Coronary artery (tissue), 2 donors: ENCODE data around the gene FANCI.

Source experiments
- DNase-seq: peaks from one replicate; pipeline ENCODE4 v3.0.0-alpha.2; 2017; ENCODE audit warnings: low spot score
- H3K27ac ChIP-seq, 2 donors: fragments of 200-600 bp; sonication (generic); one replicate each; pipeline ENCODE4 v1.5.1; 2016 to 2019
- H3K4me3 ChIP-seq: fragments of 200-600 bp; sonication (generic); 2 replicates; pipeline ENCODE4 v1.5.1; 2016; ENCODE audit warnings: mild to moderate bottlenecking, moderate library complexity
- TF ChIP-seq, protein P1 (sequence below): fragments of 200-600 bp; sonication (generic); IDR thresholded peaks from one replicate; pipeline ENCODE4 v1.5.1; 2019; ENCODE audit warnings: antibody characterized with exemption

Gene FANCI

DNA sequence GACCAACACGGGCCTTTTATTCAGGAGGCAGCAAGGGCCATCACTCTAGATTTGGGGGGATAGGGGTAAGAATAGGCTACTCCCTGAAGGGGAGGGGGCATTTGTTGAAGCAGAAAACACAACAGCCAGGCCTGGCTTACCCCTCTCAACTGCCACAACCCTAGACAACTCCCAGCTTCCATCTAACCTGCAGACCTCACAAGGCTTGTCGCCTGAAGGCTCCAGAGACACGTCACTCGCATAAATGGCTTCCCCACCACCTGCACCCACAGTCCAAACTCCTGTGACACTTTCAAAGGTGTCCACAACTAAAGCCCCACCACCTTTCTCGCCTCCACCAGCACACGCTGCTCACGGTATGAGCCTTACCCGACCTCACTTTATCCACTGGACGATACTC lies 75.9 kb downstream of the FANCI start:
- TF ChIP-seq, protein P1, sequence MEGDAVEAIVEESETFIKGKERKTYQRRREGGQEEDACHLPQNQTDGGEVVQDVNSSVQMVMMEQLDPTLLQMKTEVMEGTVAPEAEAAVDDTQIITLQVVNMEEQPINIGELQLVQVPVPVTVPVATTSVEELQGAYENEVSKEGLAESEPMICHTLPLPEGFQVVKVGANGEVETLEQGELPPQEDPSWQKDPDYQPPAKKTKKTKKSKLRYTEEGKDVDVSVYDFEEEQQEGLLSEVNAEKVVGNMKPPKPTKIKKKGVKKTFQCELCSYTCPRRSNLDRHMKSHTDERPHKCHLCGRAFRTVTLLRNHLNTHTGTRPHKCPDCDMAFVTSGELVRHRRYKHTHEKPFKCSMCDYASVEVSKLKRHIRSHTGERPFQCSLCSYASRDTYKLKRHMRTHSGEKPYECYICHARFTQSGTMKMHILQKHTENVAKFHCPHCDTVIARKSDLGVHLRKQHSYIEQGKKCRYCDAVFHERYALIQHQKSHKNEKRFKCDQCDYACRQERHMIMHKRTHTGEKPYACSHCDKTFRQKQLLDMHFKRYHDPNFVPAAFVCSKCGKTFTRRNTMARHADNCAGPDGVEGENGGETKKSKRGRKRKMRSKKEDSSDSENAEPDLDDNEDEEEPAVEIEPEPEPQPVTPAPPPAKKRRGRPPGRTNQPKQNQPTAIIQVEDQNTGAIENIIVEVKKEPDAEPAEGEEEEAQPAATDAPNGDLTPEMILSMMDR = no peak
- no peak for DNase-seq
- Histone ChIP-seq H3K4me3 (no peak overlapping the region), H3K27ac (no peak overlapping the region)

DNA sequence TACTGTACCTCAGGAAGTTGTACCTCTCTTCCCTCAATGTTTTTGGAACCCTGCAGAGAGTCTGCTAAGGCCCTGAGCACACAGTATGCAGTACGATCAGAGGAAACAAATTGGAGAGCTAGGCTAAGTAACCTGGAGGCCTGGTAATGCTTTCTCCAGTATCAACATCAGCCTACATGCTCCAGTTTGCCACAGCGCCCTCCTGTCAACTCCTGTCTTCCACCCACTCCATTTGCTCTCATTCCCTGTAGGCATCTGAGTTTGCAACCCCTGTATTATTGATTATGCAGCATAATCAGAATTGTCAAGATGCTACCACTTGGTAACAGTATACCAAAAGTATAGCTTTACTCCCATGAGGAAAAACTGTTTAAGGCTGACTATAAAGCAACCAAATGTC lies 76.4 kb downstream of the FANCI start:
- DNase-seq = no peak
- H3K4me3 ChIP-seq = no peak overlapping the region
- TF ChIP-seq, protein P1 = no peak
- H3K27ac ChIP-seq = no peak overlapping the region

DNA sequence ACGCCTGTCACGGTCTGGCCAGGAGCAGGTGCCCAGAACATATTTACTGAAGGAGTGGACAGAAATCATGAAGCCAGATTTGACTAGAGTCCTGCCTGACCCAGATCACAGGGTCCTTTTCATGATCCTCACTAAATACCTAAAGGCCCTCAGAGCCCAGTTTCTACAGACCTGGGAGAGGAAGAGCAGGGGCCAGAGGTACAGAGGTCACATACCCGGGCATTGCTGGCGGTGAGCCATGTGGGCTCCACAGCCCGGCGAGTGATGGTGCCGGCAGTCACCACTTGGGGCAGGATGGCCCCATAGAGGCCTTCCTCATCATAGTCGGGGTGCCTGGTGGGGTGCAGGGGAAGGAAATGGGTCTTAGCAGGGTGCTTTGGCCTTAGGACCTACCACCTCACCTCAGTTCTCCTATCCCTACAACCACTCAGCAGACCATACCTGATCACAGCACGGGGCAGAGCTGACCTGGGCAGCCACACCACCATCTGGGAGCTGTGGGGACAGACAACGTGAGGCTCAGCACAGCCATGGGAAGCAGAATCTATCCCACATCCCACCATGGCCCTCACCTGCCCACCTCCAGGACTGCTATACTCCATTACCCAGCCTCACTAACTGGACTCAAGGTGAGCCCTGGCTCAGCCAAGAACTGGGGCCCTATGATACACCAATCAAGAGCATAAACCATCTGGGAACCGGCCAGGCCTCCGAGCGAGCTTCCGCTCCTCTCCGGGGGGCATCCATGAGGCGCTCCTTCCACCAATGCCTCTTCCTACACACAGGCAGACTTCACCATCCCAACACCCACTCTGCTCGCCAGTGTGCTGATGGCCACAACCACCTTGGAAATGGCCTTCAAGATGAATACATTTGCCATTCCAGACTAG lies 78.0 kb downstream of the FANCI start:
- TF ChIP-seq, protein P1 = no peak
- DNase-seq = no peak
- Histone ChIP-seq H3K27ac (no peak overlapping the region), H3K4me3 (no peak overlapping the region)

DNA sequence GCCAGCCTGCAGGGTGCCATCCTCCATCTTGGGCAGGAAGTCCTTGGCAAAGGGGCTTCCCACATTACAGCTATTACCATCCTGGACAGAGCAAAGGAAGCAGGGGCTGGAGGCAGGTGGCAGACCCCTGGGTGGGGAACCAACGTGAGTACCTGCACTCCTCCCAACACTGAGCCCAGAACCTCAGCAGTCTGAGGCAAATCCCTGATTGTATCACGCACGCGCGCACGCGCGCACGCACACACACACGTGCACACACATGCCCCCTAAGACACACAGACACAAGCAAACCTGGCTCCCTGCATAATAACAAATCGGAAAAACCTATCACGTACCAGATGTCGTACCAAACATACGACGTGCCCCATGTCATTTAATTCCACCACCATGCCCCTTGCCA lies 79.0 kb downstream of the FANCI start:
- DNase-seq = no peak
- Histone ChIP-seq H3K4me3 (no peak overlapping the region), H3K27ac (no peak overlapping the region)
- TF ChIP-seq, protein P1 = no peak

DNA sequence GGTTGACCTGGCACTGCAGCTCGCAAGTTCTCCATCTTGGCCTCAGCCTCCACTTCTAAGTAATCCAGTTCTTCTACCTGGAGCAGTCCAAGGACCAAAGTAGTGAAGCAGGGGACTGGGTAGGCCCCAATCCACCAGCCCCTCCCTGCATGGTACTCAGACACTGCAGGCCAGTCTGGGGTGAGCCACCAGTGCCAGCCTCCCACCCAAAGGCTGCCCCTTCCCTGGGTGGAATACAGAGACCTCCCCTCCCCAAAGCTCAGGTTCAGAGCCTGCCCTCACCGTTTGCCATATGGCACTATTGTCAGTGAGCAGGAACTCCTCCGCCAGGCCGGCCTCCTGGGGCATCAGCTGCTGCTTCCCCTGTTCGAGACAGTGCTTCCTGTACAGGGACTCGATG lies 80.0 kb downstream of the FANCI start:
- no peak for DNase-seq
- TF ChIP-seq, protein P1 = no peak
- Histone ChIP-seq H3K4me3 (no peak overlapping the region), H3K27ac (no peak overlapping the region)

DNA sequence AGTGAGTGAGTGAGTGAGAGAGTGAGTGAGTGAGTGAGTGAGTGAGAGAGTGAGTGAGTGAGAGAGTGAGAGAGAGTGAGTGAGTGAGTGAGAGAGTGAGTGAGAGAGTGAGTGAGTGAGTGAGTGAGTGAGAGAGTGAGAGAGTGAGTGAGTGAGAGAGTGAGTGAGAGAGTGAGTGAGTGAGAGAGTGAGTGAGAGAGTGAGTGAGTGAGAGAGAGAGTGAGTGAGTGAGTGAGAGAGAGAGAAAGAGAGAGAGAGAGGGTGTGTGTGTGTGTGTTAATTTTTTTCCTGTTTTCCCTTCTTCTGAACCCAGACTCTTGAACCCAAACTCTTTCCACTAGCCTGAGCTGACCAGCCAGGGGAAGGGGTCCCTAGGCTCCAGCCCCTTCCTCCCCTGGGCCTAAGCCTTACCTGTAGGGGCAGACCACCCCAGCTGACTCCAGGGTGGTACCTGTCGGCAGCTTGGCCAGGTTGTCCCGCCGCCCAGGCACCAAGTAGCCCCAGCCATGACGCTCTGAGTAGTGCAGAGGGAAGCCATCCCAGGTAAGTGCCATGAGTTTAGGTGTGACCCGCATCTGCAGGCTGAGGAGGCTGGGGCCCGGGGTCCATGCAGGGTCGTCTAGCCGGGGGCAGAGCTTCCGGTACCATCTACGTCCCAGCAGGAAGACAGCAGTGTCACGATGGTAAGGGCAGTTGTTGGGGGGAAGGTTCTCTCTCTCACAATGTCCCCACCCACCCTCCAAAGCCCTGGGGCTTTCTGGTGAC lies 81.4 kb downstream of the FANCI start:
- H3K4me3 ChIP-seq = no peak overlapping the region
- no peak for DNase-seq
- TF ChIP-seq, protein P1 = no peak
- no peak overlapping the region for H3K27ac ChIP-seq
